HUES64 (cell line): ENCODE data around the gene MSRB1.
"Not testable (repeated sequence)": the region's sequence is repeated elsewhere in the genome, so short reads cannot be mapped to it uniquely, and the experiment has no call there.

ENCODE experiments used
- H3K27ac ChIP-seq: 2 replicates; pipeline ENCODE4 v1.7.0; 2013; ENCODE audit warnings: low read depth, low read length, inconsistent platforms
- H3K27me3 ChIP-seq: 2 replicates; pipeline ENCODE4 v1.6.1; 2013; ENCODE audit warnings: mild to moderate bottlenecking, low read length; ENCODE audit not compliant: insufficient read depth
- H3K36me3 ChIP-seq: 2 replicates; pipeline ENCODE4 v1.6.1; 2013; ENCODE audit warnings: mild to moderate bottlenecking, low read length; ENCODE audit not compliant: insufficient read depth
- H3K4me1 ChIP-seq: 2 replicates; pipeline ENCODE4 v1.6.1; 2013; ENCODE audit warnings: mild to moderate bottlenecking, low read length, moderate library complexity; ENCODE audit not compliant: insufficient read depth
- H3K4me3 ChIP-seq: 2 replicates; pipeline ENCODE4 v1.5.1; 2013; ENCODE audit warnings: mild to moderate bottlenecking, low read length, moderate library complexity
- H3K9ac ChIP-seq: 2 replicates; pipeline ENCODE4 v1.6.1; 2013; ENCODE audit warnings: mild to moderate bottlenecking, low read depth, low read length
- H3K9me3 ChIP-seq: 2 replicates; pipeline ENCODE4 v1.6.1; 2013; ENCODE audit warnings: low read depth, low read length; ENCODE audit not compliant: insufficient read depth
- WGBS: fragments of 150-250, 120-280 bp; methylation state at CpG from one replicate; pipeline ENCODE4 v1.1.7; 2013; ENCODE audit warnings: missing lambda C conversion rate; 5-methylcytosine and 5-hydroxymethylcytosine counted together

MSRB1 gene

GRCh38 chr16:1966460-1966859, 23.5 kb upstream of the MSRB1 start, which contains the start of gene RNF151:
Gene RNF151 (plus strand): TSS chr16:1966856. CDS start chr16:1966882, 26 bp downstream.
- H3K27ac ChIP-seq, result no peak within 1 kb of the TSS
- 97% methylated on average over 6 of the region's 6 CpGs for WGBS
- no peaks in the 10 kb centered on the region for H3K9me3 ChIP-seq
- H3K27me3 ChIP-seq, result no peaks in the 10 kb centered on the region
- peaks cover 4% of the 10 kb centered on the region; the same call in 1 of the 2 replicates for H3K4me1 ChIP-seq
- peaks cover 27% of the 10 kb centered on the region for H3K36me3 ChIP-seq
- peak within 1 kb of the TSS; percentile 90 for H3K4me3 ChIP-seq
- peak within 1 kb of the TSS; percentile 98 for H3K9ac ChIP-seq

- H3K9ac ChIP-seq, result peak overlapping the region; percentile 98
- H3K27me3 ChIP-seq, result no peaks in the 10 kb centered on the region
- H3K27ac ChIP-seq, result peak overlapping the region; percentile 85
- H3K36me3 ChIP-seq, result peaks cover 33% of the 10 kb centered on the region
- peak overlapping the region; percentile 90 for H3K4me3 ChIP-seq
- 25% methylated on average over 24 of the region's 24 CpGs for WGBS
- no peaks in the 10 kb centered on the region for H3K9me3 ChIP-seq
- H3K4me1 ChIP-seq, result peaks cover 4% of the 10 kb centered on the region; the same call in 1 of the 2 replicates
Measured at GRCh38 chr16:1965396-1966001, 22.5 kb upstream of the MSRB1 start.

- no peaks in the 10 kb centered on the region for H3K9me3 ChIP-seq
- peaks cover 4% of the 10 kb centered on the region; the same call in 1 of the 2 replicates for H3K4me1 ChIP-seq
- H3K27me3 ChIP-seq, result no peaks in the 10 kb centered on the region
- peak within 1 kb of the TSS; percentile 92 for H3K27ac ChIP-seq
- peak within 1 kb of the TSS; percentile 90 for H3K4me3 ChIP-seq
- WGBS, result under 1% methylated on average over 97 of the region's 97 CpGs
- peak within 1 kb of the TSS; percentile 98 for H3K9ac ChIP-seq
- H3K36me3 ChIP-seq, result peaks cover 33% of the 10 kb centered on the region
Measured at GRCh38 chr16:1964506-1965395, 21.8 kb upstream of the MSRB1 start, which contains the start of gene RPS2. Gene RPS2 (minus strand): TSS chr16:1964826. CDS start chr16:1964625, 201 bp downstream.

GRCh38 chr16:1963806-1964505, 21.0 kb upstream of the MSRB1 start:
- Histone ChIP-seq H3K9me3 (no peaks in the 10 kb centered on the region), H3K4me3 (peak overlapping the region; percentile 90), H3K27me3 (no peaks in the 10 kb centered on the region), H3K36me3 (peaks cover 33% of the 10 kb centered on the region), H3K9ac (peak overlapping the region; percentile 98), H3K27ac (peak overlapping the region; percentile 92), H3K4me1 (peaks cover 4% of the 10 kb centered on the region; the same call in 1 of the 2 replicates)
- under 1% methylated on average over 44 of the region's 44 CpGs for WGBS

- Histone ChIP-seq H3K36me3 (peaks cover 33% of the 10 kb centered on the region), H3K9ac (peak overlapping the region; percentile 98), H3K27ac (peak overlapping the region; percentile 92), H3K4me3 (peak overlapping the region; percentile 90)
- not testable (repeated sequence) for H3K9me3 ChIP-seq, H3K4me1 ChIP-seq, H3K27me3 ChIP-seq
- 87% methylated on average over 33 of the region's 37 CpGs for WGBS
Measured at GRCh38 chr16:1962161-1963153, 19.5 kb upstream of the MSRB1 start.

- H3K27ac ChIP-seq, result peak overlapping the region; percentile 92; the same call in 1 of the 2 replicates
- peaks cover 4% of the 10 kb centered on the region for H3K4me1 ChIP-seq
- peaks cover 33% of the 10 kb centered on the region for H3K36me3 ChIP-seq
- peak overlapping the region; percentile 10; the same call in 1 of the 2 replicates for H3K9ac ChIP-seq
- WGBS, result 61% methylated on average over 6 of the region's 6 CpGs
- 0 out of 2 replicates have a peak overlapping the region, but pooled peaks have one; percentile 90 for H3K4me3 ChIP-seq
- no peaks in the 10 kb centered on the region for H3K9me3 ChIP-seq
- no peaks in the 10 kb centered on the region for H3K27me3 ChIP-seq
Measured at GRCh38 chr16:1961651-1962067, 18.7 kb upstream of the MSRB1 start.

GRCh38 chr16:1960665-1961630, 17.9 kb upstream of the MSRB1 start:
- Histone ChIP-seq H3K4me3 (peak overlapping the region; percentile 96), H3K27me3 (no peaks in the 10 kb centered on the region), H3K36me3 (peaks cover 33% of the 10 kb centered on the region), H3K4me1 (peaks cover 4% of the 10 kb centered on the region), H3K9ac (peak overlapping the region; percentile 96), H3K9me3 (no peaks in the 10 kb centered on the region), H3K27ac (peak overlapping the region; percentile 14; the same call in 1 of the 2 replicates)
- WGBS, result 51% methylated on average over 20 of the region's 20 CpGs

- peak within 1 kb of the TSS; percentile 75 for H3K27ac ChIP-seq
Measured at GRCh38 chr16:1959269-1960039, 16.5 kb upstream of the MSRB1 start, which contains the start of gene NDUFB10. Gene NDUFB10 (plus strand): TSS chr16:1959538. CDS start chr16:1959625, 87 bp downstream.

More at GRCh38 chr16:1959269-1960039, 16.5 kb upstream of the MSRB1 start, which contains the start of gene NDUFB10:
- Histone ChIP-seq H3K27me3 (no peaks in the 10 kb centered on the region), H3K9ac (peak within 1 kb of the TSS; percentile 96), H3K36me3 (peaks cover 33% of the 10 kb centered on the region), H3K9me3 (no peaks in the 10 kb centered on the region), H3K4me3 (peak within 1 kb of the TSS; percentile 96), H3K4me1 (peaks cover 4% of the 10 kb centered on the region)
- under 1% methylated on average over 79 of the region's 79 CpGs for WGBS
